ENCODE results near the gene GRAMD1B.
"Not testable (repeated sequence)": the region's sequence is repeated elsewhere in the genome, so short reads cannot be mapped to it uniquely, and the experiment has no call there.

The GRAMD1B gene

GRCh38 chr11:123448823-123449222 is 18.8 kb downstream of the GRAMD1B start:
- DNase-seq, result no peak

DNA sequence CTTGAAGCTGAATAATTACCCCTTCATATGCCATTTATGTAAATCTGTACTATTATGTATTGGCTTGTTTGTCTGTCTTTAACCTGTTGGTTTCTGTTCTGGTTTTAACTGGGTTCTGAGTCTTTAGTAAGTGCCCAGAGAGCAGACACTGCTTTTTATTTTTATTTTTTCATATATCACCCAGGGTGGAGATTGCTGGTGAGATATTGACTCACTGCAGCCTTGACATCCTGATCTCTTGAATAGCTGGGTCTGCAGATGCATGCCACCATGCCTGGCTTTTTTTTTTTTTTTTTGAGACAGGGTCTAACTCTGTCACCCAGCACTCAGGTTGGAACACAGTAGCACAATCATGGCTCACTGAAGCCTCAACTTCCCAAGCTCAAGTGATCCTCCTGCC is 19.4 kb downstream of the GRAMD1B start:
- no peak for DNase-seq

DNA sequence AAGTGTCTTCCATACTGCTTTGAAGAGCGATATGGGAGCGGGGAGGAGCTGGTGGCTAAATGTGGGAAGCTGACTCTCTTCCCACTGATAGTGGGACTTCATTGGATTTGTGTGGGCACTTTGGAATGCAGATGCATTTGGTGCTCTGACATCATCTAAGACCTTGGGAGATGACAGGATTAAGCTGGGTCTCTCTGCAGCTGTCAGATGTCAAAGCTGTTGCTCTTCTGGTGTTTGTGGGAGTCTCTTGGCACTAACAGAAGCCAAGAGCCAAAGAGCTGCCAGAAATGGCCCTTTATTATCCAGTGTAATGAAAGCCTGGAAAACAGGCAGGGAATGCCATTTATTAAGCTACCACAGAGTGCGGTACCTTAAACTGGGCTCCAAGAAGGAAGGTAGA is 20.6 kb downstream of the GRAMD1B start:
- DNase-seq, result no peak

- DNase-seq, result no peak
These were observed 21.2 kb downstream of the GRAMD1B start for GRCh38 chr11:123451183-123451781.

GRCh38 chr11:123452794-123453193 is 22.7 kb downstream of the GRAMD1B start:
- DNase-seq, result peak; percentile 34 to 51

DNA sequence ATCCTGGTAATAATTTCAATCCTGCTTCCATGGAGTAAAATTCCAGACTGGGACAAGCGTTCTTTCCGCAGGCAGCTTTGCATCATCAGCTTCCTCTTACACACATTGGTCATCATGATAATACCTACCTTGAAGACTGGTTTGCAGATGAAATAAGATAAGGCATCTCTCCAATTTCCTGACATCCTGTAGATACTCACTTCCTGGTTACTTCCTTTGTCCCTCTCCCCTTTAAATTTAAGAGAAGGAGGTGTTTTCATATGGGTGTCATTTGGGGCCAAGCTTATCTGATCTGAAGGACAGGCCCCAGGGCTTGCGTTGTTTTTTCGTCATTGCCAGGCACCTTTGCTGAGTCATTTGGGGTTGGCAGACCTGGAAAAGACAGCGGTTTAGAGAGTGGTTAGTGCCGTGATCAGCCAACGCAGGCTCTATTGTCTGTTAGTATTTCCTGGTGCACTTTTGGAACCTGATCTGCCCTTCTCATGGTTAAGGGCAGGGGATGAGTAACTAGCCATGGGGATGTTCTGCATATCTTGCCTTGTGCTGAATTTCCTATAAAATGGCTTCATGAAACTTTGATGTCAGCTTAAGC is 24.1 kb downstream of the GRAMD1B start:
- DNase-seq, result no peak

- DNase-seq, result no peak
These were observed 24.7 kb downstream of the GRAMD1B start for GRCh38 chr11:123454796-123455195.

GRCh38 chr11:123456448-123456847 is 26.4 kb downstream of the GRAMD1B start:
- DNase-seq, result not testable (repeated sequence)

DNA sequence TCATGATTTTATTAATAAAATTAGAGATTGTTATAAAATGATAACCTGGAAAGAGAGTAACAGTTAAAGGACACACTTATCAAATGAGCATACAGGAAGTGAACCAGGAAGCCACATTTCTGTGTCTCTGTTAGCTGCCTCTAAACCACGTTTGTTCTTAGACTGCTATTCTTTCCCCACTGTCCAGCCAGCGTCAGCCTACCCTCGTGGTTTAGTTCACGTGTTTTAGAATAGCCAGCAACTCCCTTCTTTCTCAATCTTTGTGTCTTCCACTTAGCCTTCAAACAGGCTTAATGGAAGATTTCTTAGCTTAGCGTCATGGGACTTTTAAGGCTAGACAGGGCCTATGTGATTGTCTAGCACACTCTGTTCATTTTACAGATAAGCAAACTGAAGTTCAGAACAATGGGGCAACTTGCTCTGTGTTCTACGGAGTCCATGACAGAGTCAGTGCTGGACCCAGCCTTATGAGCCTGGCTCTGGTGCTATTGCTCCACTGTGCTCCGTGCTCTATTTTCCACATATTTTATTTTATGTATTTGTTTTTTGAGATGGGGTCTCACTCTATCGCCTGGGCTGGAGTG is 27.2 kb downstream of the GRAMD1B start:
- peak; percentile 85 to 86 for DNase-seq

DNA sequence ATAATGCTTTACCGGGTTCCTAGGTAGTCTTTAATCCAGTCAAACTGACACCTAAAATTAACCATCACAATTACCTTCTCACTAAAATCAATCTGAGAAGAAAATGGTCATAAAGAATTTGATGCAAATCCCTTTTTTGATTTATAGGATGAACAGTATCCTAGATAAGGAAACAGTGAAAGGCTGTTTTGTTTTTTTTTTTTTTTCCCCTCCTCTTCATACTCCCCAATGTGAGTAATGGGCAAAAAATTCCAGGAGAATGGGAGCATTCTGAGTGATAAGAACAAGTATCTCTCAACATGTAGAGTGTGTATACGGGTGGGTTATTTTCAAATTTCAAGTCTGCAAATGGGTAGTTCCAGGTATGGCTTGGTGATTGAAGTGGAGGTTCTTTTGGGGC is 28.4 kb downstream of the GRAMD1B start:
- no peak for DNase-seq

GRCh38 chr11:123460012-123460700 is 30.1 kb downstream of the GRAMD1B start:
- no peak for DNase-seq

- DNase-seq, result no peak
These were observed 31.1 kb downstream of the GRAMD1B start for GRCh38 chr11:123461164-123461563.

DNA sequence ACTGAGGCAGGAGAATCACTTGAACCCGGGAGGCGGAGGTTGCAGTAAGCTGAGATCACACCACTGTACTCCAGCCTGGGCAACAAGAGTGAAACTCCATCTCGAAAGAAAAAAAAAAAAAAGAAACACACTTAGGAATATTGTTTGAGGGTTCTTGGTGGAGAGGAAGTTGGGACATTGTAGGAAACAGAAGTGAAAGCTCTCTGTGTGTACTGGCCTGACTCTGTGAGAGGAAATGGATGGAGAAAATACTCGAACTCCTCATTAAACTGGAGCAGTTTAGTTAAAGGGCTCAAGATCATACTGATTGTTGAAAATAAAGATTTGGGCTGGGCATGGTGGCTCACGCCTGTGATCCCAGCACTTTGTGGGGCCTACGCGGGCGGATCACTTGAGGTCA is 35.6 kb downstream of the GRAMD1B start:
- peak; percentile 69 to 72 for DNase-seq

GRCh38 chr11:123466172-123466571 is 36.1 kb downstream of the GRAMD1B start:
- DNase-seq, result not testable (repeated sequence)

- DNase-seq, result no peak
These were observed 39.0 kb downstream of the GRAMD1B start for GRCh38 chr11:123469089-123469488.

- DNase-seq, result no peak
These were observed 39.5 kb downstream of the GRAMD1B start for GRCh38 chr11:123469586-123469985.

GRCh38 chr11:123470842-123471241 is 40.8 kb downstream of the GRAMD1B start:
- no peak for DNase-seq

- DNase-seq, result no peak
These were observed 42.3 kb downstream of the GRAMD1B start for GRCh38 chr11:123472236-123472935.

DNA sequence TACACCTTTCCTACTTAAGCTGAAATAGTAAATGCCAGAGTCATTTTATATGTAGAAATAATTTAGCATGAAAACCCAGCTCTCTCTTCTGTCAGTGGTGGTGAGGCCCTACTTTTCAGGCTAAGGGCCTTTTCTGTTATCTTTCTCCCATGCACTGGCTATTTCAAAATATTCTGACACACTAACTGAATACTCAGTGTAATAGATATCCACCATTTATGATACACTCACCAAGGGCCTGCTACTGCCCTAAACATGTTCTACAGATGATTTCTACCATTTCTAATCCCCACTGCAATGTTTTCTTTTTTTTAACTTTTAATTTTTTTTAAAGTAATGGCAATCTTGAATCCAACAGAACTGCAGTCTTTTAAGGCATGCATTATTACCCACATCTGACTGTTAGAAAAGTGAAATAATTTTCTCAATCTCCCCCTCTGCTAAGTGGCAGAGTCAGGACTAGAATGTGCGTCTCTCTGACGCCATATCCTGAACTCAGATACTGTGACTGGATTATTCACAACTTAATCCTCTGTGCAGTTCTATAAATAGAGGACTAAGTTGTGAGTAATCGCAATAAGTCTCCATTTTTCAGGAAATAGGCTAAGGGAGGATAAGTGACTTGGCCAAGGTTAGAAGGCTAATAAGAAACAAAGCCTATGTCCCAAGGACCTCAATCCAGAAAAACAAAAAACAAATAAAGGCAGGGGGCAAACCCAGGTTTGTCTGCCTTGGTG is 44.0 kb downstream of the GRAMD1B start:
- peak; percentile 48 to 61 for DNase-seq

DNA sequence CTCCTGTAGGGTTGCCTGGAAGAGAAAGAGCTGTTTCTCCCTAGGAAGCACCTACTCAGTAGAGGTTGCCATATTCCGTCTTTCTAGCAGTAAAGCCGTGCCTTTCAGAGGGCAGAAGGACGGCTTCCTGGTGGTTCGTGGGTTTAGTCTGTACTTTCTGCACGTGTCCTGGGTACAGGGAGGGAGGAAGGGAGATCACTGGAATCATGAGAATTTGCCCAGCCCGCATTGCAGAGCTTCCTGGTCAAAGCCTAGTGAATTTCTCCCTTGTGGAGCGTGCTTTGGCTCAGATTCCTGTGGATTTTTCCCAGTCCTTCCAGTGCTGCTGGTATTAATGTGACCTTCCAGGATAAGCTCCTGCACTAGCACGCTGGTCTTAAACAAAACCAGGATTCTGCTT is 44.9 kb downstream of the GRAMD1B start:
- no peak for DNase-seq

DNA sequence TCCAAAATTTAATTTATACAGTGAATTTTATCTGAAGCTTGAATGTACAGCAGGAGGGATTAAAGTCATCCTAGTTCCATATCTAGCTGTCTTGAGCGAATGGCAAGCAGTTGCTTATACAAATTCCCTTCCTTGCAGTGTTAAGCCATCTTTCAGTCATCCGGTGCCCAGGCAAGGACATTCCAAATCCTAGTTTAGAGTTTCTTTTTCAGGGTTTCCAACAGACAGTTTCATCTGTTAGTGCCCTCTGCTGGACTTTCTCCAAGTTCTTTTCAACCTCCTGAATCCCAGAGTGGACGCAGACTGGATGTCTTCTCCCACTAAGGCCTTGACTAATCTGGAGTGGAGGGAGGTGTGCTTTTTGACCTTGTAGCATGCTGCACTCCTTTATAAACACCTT is 45.4 kb downstream of the GRAMD1B start:
- peak; percentile 22 to 36 for DNase-seq

DNA sequence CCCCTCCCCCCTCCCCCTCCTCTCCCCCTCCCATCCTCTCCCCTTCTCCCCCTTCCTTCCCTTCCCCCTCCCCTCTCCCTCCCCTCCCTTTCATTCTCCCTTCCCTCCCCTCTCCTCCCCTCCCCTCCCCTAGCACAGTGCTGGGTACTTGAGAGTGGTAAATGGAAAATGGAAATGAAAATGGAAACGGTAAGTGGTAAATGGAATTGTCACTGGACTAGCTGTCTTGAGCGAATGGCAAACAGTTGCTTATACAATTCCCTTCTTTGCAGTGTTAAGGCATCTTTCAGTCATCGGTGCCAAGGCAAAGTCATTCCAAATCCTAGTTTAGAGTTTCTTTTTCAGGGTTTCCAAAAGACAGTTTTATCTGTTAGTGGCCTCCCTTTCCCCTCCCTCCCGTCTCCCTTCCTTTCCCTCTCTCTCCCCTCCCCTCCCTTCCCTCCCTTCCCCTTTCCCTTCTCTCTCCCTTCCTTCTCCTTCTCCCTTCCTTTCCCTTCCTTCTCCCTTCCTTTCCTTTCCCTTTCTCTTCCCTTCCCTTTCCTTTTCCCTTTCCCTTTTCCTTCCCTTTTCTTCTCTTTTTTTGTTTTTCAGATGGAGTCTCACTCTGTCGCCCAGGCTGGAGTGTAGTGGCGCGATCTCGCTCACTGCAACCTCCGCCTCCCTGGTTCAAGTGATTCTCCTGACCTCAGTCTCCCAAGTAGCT is 47.3 kb downstream of the GRAMD1B start:
- no peak for DNase-seq
